HUDEP-2 (cell line): ENCODE data around the gene XXYLT1.
A peak's percentile ranks its signal among the peaks of the same experiment; 100 is the strongest.
"Not testable (repeated sequence)": the region's sequence is repeated elsewhere in the genome, so short reads cannot be mapped to it uniquely, and the experiment has no call there.

Experiments used
- DNase-seq, 76 experiments: peaks; one replicate each; lab custom pipeline; 2025; ENCODE audit not compliant: unreplicated experiment in 76 of 76; lab: John Stamatoyannopoulos, UW

Gene XXYLT1, protein sequence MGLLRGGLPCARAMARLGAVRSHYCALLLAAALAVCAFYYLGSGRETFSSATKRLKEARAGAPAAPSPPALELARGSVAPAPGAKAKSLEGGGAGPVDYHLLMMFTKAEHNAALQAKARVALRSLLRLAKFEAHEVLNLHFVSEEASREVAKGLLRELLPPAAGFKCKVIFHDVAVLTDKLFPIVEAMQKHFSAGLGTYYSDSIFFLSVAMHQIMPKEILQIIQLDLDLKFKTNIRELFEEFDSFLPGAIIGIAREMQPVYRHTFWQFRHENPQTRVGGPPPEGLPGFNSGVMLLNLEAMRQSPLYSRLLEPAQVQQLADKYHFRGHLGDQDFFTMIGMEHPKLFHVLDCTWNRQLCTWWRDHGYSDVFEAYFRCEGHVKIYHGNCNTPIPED

DNA sequence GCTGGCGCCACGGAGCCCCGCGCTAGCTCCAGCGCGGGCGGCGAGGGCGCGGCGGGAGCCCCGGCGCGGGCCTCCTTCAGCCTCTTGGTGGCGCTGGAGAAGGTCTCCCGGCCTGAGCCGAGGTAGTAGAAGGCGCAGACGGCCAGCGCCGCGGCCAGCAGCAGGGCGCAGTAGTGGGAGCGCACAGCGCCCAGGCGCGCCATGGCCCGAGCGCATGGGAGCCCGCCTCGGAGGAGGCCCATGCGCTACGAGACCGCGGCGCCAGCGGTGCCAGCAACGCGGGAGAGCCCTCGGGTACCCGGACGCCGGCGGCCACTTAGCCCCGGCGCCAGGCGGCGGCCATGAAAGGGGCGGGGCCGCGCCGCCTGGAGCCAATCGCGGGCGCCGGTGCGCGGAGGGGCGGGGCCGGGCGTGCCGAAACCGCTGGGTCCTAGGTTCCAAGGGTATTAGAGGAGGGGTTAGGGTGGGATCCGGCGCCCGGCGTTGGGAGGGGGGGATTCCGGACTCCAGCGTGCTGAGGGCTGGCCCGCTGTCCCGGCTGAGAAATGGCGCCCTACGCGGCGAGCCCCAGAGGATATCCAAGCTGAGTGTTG lies at the start of gene XXYLT1:
Gene XXYLT1, minus strand, starts transcription at position 343 of the 593 bp plus-strand sequence. Its CDS starts 101 bp downstream, at position 242.
- peak in 74 of 76 experiments; percentile 25 to 88 (median 76) for DNase-seq

DNA sequence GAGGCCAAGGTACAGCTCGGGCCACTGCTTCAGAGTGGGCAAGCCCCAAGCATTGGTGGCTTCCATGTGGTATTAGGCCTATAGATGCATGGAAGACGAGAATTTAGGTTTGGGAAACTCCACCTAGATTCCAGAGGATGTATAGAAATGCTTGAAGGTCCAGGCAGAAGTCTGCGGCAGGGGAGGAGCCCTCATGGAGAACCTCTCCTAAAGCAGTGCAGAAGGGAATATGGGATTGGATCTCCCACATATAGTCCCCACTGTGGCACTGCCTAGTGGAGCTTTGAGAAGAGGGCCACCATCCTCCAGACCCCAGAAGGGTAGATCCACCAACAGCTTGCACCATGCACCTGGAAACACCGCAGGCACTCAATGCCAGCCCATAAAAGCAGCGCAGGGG lies 48.1 kb upstream of the XXYLT1 start:
- DNase-seq = no peak

DNA sequence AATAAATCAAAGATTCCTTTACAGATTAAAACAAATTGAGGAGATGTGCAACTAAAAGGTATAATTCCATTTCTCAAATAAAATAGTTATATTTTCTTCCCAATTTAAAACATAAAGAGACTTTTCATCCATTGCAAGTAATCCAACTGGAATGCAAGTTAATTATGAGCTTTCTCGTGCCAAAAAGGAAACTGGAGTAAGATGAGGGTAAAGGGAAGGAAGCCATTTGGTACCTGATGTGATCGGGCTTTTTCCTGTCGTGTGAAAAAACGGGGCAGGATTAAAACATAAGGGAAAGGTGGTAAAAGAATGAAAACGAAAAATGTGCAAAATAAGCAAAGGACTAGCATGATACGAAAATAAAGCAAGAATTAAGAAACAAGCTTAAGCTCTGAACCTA lies 41.8 kb upstream of the XXYLT1 start:
- no peak for DNase-seq

DNA sequence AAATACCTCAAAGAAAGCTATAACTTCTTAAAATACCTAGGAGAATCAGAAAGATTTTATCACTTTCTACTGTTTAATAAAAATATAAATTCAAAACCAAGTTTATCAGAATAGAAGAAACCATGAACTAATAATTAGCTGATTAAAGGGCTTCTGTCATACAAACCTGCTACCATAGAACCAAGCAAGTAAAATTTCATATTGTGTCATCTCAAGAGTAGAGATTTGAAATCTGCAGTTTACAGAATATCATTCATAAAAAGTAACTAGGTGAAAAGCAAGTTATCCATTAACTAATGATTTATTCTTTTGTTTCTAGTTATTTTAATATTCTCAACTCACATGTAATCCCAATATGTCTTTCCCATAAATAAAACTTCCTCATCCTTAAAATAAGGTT lies 36.8 kb upstream of the XXYLT1 start:
- no peak for DNase-seq

DNA sequence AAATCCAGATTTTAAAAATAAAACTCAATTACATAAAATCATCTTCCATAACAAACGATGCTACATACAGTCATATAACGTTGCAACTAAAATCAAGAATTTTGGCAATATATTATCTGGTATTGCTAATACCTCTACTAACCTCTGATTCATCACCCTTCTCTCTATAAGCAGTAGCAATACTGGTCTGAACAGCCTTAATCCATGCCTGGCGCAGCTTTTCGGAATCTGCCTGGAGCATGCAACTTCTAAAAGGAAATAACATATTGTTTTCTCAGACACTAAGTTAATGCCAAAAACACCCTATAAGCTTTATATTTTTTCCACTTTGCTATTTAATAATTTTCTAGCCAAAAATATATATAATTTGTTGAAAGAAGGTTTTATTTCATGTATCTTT lies 35.4 kb upstream of the XXYLT1 start:
- no peak for DNase-seq

DNA sequence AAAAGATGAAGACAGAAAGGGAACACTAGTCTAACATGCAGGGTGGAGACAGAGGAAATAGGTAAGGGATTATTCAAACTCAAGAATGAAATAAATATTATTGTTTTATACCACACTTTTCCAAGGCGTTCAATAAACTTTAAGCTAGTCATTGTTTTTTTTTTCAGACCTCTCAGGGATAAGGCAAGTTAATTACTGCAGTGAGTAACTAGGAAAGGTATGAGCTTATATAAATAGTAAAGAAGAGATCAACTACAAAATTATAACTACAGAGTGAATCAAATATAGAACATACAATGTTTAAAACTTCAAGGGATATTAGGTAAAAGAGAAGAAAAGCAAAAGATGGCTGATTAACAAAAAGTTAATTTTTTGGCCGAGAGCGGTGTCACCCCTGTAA lies 31.5 kb upstream of the XXYLT1 start:
- no peak for DNase-seq

DNA sequence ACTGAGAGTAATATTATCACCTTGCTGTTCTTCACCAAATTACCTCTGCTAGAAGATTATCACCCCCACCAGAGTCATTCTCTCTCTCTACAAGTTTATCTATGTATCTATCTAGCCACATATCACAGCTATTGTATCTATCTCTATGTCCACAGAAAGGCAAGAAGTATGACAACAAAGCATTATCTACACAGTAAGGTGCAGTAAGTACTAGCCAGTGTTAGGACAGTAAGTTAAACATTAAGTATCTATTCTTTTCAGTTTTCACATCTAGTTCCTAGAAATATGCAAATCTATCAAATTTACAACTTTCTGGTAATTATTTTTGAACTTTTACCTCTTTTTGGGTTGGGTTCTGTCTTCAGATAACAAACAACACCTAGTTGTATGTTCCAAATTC lies 26.5 kb upstream of the XXYLT1 start:
- peak in 1 of 76 experiments; percentile 10 for DNase-seq

DNA sequence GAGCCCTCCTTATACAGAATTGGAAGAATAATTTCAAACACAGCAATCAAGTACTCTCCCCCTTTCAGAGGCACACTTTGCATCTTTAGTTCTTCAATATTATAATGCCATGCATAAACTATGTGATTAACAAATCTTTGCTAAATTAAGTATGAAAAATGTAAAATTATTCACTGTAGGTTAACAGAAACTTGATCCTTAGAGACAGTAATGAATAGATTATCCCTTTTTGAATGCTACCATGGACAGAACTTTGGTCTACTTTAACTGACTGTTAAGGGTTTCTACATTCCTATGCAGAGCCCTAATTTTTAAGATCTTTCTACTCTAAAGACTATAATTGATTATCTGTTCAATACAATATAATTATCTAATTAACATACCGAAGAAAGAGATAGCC lies 25.7 kb upstream of the XXYLT1 start:
- no peak for DNase-seq

DNA sequence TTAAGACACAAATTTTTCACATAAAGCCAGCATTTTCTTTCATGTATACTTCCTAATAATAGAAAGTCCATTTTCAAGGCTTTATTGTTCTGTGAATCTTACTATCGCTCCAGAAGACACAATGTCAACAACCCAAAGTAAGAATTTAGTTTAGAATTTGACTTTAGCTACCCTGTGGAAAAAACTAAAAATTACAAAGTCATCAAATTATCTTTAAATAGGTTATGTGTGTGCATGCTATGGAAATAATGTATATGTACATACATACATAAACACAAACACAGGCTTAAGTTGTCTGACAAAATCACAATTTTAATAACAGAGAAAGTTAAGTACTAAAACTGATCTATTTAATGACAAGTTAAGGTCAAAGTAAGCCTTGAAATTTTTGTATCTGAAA lies 20.2 kb upstream of the XXYLT1 start:
- DNase-seq = no peak

DNA sequence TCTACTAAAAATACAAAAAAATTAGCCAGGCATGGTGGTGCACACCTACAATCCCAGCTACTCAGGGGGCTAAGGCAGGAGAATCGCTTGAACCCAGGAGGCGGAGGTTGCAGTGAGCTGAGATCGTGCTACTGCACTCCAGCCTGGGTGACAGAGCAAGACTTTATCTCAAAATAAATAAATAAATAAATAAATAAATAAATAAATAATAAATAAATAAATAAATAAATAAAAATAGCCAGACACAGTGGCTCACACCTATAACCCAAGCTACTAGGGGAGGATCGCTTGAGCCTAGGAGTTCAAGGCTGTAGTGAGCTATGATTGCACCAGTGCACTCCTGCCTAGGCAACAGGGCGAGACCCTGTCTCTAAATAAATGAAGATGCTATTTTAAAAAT lies 19.7 kb upstream of the XXYLT1 start:
- DNase-seq = not testable (repeated sequence)

DNA sequence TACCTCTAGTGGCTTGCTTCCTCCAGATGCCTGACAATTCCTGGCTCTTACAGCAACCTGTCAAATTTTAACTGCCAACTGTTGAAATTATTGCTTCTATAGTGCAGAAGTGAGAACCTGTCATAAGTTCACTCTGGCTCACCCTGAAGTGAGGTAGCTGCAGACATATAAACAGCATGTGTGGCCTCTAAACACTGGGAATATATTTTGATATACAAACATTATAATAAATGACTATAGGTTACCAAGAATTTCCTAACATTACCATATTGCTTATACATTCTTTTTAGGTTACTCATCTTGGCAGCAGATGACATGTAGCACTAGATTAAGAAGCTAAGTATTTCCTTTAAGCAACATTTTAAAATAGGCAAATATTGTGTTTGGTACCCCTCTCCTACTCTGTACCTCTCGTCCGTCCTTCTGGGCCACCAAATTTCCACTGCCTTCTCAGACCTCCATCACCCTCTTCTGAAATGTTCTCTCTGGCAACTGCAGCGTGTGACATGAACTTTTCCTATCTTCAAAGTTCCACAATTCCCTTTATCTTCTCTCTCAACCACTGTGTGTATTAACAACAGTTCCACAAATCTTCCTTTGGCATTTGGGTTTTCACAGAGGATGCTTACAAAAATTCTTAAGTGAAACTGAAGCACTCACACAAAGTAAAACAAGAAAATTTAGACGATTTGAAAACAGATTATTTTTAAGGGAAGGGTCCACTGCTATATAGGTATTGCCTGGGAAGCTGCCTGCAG lies 15.3 kb upstream of the XXYLT1 start:
- DNase-seq = no peak

DNA sequence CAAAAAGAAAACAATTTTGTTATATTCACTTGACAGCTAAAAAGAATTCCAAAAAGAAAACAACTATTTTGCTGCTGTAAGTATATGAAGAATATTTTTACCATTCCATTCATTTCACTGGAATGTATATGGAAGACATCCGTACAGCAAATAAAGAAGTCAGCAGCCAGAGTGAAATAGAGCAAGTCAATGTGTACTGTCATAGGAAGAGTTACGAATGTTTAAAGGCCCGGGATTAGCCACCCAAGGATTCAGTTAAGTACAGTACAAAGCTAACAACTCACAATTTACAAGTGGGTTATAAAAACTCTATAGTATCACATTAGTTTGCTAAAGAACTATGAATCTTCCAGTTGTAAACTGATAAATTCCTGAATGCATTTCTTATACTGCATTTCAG lies 14.4 kb upstream of the XXYLT1 start:
- no peak for DNase-seq

DNA sequence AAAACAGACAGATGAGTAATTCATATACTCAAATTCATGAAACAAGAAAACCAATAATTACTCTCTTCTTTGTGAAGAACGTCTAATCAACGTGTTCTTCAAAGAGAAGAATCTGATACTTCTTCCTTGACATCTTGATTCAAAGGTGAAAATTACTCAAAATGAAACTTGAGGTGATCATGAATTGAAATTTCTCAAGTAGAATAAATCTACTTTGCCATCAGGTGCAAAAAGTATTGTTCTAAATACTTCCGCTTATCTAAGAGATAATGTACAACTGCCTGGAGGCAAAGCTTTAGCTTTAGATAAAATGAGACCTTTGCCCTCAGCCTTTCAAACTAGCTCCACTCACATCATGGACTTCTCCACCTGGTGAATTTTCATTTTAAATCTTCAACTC lies 13.9 kb upstream of the XXYLT1 start:
- DNase-seq = no peak

DNA sequence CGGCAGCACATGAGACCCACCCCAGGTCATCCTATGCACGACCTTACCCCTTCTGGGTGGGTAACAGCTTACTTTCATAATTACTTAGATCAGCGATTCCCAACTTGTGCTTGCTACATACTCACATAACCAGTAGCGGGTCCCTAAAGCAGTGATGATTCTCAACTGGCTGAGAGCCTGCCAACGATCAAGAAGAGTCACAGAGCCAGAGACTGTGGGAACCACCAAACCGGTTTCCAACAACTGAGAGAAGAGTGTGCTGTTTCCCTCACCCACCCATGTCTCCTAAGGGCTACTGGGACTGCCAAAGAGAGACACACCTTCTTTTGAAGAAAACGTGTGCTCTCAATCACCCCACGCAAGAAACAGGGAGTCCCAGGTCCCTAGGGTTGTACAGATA lies 12.0 kb upstream of the XXYLT1 start:
- DNase-seq = no peak

DNA sequence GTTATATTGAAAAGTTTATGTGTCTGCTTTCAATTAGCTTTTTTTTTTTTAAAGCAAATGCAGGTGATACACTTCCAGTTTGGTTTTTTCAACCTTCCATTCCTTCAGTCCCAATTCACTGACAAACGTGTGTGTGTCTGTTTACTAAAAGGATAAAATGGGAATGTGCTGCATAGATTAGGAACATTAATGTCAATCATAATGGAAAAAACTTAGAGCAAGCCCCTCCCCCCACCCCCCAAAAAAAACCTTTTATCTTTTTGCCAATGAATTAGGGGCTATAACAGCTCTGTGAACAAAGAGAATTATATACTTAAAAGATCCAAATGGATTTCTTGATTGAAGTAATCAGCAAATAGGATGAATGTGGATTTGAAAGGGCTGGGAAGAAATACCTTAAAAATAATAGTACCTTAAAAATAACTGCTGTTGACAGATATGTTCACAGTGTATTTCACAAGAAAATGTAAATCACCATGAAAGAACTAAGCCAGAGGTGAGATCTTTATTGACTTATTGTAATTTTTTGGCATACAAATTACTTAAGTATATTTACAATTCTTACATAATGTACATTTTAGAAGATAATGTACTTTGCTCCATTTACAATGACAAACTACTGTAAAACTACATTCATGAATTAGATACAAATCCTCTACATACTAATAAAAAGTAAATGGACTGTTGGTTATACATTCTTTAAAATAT lies 3.5 kb upstream of the XXYLT1 start:
- DNase-seq = no peak

DNA sequence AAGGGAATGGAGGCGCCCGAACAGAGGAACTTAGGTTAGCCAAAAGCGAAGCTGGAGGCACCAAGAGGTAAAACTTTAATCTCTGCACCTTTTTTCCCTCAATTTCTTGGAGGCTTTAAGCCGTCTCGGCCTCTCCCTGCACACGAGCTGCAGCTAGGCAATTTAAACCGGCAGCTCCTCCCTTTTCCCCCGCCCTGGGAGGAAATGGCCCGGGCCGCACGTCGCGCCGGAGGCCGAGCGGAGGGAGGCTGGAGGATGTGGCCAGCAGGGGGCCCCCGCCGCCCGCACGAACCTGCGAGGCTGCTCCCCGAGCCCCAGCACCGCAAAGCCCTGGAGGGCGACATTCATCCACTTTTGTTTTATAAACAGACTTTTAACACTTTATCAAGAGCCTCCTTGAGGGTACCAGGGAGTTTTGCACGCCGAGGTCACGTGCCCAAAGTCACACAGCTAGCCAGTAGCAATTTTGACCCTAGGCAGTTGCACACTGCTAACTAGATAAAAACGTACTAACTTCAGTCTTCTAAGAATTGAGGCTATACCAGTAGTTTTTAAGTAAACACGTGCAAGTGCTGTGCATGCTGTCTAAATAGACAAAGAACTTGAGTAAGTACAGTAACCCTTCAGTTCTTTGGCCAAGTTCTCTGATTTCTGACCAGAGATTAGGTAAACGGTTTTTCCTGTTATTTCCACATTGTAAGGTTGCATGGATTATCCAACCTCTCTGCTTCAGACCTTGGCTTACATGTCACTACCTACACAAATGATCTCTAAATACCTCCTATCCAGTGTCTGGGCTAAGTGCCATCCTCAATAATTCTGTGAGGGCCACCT lies 668 bp upstream of the XXYLT1 start:
- peak in 74 of 76 experiments; percentile 11 to 92 (median 82) for DNase-seq

DNA sequence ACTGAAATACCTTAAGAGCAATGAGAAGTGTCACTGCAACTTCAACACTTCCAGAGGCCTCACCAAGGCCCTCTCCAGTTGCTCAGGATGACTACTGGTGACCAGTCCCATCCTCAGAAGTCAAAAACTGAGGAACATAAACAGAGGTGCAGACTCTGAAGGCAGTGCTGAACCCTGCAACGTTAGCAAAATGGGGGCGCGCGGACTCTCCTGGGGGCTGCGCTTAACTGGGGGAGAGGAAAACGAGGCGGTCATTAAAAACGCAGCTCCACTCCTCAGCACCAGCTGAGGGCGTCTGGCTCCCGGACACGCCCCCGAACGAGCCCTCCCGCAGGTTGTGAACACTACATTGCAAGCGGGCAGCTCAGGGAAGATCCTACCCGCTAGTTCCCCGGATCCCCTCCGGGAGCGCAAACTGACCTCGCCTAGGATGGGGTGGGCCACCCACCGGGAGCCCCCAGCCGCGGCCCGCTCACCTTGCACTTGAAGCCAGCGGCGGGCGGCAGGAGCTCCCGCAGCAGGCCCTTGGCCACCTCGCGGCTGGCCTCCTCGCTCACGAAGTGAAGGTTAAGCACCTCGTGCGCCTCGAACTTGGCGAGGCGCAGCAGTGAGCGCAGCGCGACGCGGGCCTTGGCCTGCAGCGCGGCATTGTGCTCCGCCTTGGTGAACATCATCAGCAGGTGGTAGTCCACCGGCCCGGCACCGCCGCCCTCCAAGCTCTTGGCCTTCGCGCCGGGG lies 711 bp downstream of the XXYLT1 start:
- peak in 66 of 76 experiments; percentile 10 to 80 (median 56) for DNase-seq

DNA sequence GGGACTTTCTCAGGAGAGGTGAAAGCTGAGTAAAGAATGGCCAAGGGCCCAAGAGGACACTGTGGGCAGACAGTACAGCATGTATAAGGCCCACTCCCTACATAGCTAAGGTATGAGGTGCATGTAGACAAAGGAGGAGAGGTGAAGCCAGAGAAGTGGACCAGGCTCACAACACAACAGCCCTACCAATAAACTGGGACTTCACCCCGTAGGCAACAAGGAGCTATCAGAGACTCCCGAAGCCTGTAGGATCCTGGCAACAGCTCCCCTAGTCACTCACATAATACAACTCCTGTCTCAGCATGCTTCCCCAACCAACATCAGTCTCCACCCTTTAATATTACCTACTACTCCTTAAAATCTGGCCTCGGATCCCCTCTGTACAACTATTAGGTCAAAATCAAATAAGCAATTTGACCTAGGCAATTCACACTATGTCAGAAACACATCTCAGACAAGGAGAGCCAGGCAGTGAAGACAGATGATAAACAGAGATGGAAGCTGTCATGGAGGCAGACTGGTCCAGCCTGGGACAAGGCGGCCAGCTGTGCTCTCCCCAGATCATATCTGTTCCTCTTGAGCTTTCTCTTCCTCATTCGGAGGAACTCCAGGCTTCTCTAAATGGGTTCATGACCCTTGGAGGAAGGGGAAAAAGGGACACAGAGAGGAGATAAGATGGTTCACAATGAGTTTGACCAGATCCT lies 1.4 kb downstream of the XXYLT1 start:
- DNase-seq = peak in 6 of 76 experiments; percentile 5 to 21 (median 13)
